Osteoblast (primary cell): Measurements from ENCODE around the gene TMEM147. TPM values are rescaled to one million over a fixed set of nuclear protein-coding genes. Genes with fewer than 3 reads are reported as not detected.
A peak's percentile ranks its signal among the peaks of the same experiment; 100 is the strongest.

Experiments used
- DNase-seq: peaks from one replicate; pipeline ENCODE4 v3.0.0; 2011; ENCODE audit warnings: low spot score, mixed read lengths; ENCODE audit not compliant: insufficient read length; ENCODE audit errors: missing footprints
- H2AFZ ChIP-seq: 2 replicates; pipeline ENCODE4 v1.6.0; 2011; ENCODE audit warnings: mild to moderate bottlenecking, low read length
- H3K27ac ChIP-seq: 2 replicates; pipeline ENCODE4 v1.5.1; 2011; ENCODE audit warnings: mild to moderate bottlenecking, low read depth, low read length, moderate library complexity
- H3K27me3 ChIP-seq: 2 replicates; pipeline ENCODE4 v1.6.0; 2012; ENCODE audit warnings: mild to moderate bottlenecking, control low read depth, inconsistent platforms, low read length, moderate library complexity; ENCODE audit not compliant: insufficient read depth
- H3K36me3 ChIP-seq: 2 replicates; pipeline ENCODE4 v1.5.1; 2011; ENCODE audit warnings: mild to moderate bottlenecking, low read length, control low read depth, moderate library complexity; ENCODE audit not compliant: insufficient read depth
- H3K4me1 ChIP-seq: 2 replicates; pipeline ENCODE4 v1.5.1; 2011; ENCODE audit warnings: mild to moderate bottlenecking, low read length, control low read depth, moderate library complexity; ENCODE audit not compliant: insufficient read depth
- H3K4me2 ChIP-seq: 2 replicates; pipeline ENCODE4 v1.6.0; 2011; ENCODE audit warnings: mild to moderate bottlenecking, low read length; ENCODE audit not compliant: insufficient read depth
- H3K4me3 ChIP-seq: fragments of 200-600 bp; sonication (generic); 3 replicates; pipeline ENCODE4 v1.5.1; 2012; ENCODE audit warnings: mild to moderate bottlenecking, low read length, inconsistent platforms; ENCODE audit not compliant: insufficient read depth
- H3K79me2 ChIP-seq: 2 replicates; pipeline ENCODE4 v1.6.0; 2012; ENCODE audit warnings: mild to moderate bottlenecking, low read length, control low read depth, inconsistent platforms; ENCODE audit not compliant: insufficient read depth
- H3K9me3 ChIP-seq: 2 replicates; pipeline ENCODE4 v1.5.1; 2011; ENCODE audit warnings: low read depth, low read length, control low read depth
- H4K20me1 ChIP-seq: 2 replicates; pipeline ENCODE4 v1.6.0; 2012; ENCODE audit warnings: mild to moderate bottlenecking, low read length, control low read depth; ENCODE audit not compliant: insufficient read depth
- total RNA-seq: library from RNA; depleted of rRNA; stranded (reverse); fragments of >200 nt; gene quantifications from 2 replicates; pipeline ENCODE4 v1.2.3, GENCODE V29; 2012
- TF ChIP-seq, protein P1 (sequence below): IDR thresholded peaks from 2 replicates; pipeline ENCODE4 v1.5.1; 2011; ENCODE audit warnings: mild to moderate bottlenecking, low read depth, low read length, moderate library complexity; ENCODE audit errors: extremely low read depth

Gene TMEM147
- total RNA-seq, 1 donor, result 98.8 TPM

DNA sequence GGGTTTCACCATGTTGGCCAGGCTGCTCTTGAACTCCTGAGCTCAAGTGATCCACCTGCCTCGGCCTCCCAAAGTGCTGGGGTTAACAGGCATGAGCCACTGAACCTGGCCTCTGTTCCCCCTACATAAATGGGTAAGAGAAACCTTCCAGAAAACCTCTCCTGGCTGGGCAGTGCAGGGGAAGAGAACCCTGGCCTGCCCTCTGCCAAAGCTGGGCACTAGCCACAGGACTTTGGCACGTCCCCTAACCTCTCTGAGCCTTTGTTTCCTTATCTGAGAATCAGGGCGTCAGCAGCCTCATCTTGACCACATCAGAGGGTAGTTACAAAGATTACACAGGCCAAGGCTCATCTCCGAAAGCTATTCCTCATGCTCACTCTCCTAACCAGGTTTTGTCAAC is 19.6 kb upstream of the TMEM147 start:
- Histone ChIP-seq H4K20me1 (no peaks in the 10 kb centered on the region), H2AFZ (no peak overlapping the region), H3K27me3 (no peaks in the 10 kb centered on the region), H3K9me3 (no peaks in the 10 kb centered on the region), H3K4me2 (no peak overlapping the region), H3K79me2 (no peaks in the 10 kb centered on the region), H3K27ac (no peak overlapping the region), H3K4me3 (no peak overlapping the region), H3K4me1 (peaks cover 9% of the 10 kb centered on the region), H3K36me3 (no peaks in the 10 kb centered on the region)
- TF ChIP-seq, protein P1, sequence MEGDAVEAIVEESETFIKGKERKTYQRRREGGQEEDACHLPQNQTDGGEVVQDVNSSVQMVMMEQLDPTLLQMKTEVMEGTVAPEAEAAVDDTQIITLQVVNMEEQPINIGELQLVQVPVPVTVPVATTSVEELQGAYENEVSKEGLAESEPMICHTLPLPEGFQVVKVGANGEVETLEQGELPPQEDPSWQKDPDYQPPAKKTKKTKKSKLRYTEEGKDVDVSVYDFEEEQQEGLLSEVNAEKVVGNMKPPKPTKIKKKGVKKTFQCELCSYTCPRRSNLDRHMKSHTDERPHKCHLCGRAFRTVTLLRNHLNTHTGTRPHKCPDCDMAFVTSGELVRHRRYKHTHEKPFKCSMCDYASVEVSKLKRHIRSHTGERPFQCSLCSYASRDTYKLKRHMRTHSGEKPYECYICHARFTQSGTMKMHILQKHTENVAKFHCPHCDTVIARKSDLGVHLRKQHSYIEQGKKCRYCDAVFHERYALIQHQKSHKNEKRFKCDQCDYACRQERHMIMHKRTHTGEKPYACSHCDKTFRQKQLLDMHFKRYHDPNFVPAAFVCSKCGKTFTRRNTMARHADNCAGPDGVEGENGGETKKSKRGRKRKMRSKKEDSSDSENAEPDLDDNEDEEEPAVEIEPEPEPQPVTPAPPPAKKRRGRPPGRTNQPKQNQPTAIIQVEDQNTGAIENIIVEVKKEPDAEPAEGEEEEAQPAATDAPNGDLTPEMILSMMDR, result no peak
- peak; percentile 82 for DNase-seq

GRCh38 chr19:35528218-35529038 is 17.0 kb upstream of the TMEM147 start, which contains the start of gene SBSN:
TSS of gene SBSN (minus strand) at chr19:35528311. CDS start at chr19:35528281, 30 bp downstream.
- Histone ChIP-seq H3K27me3 (peaks cover 4% of the 10 kb centered on the region), H3K4me3 (no peak within 1 kb of the TSS)

GRCh38 chr19:35529241-35530218 is 15.9 kb upstream of the TMEM147 start:
- Histone ChIP-seq H4K20me1 (no peaks in the 10 kb centered on the region), H3K9me3 (no peaks in the 10 kb centered on the region), H2AFZ (no peak overlapping the region), H3K36me3 (no peaks in the 10 kb centered on the region), H3K4me3 (no peak overlapping the region), H3K27ac (no peak overlapping the region), H3K27me3 (peaks cover 10% of the 10 kb centered on the region), H3K4me2 (no peak overlapping the region), H3K4me1 (peaks cover 13% of the 10 kb centered on the region), H3K79me2 (no peaks in the 10 kb centered on the region)
- peak; percentile 73 for DNase-seq
- TF ChIP-seq, protein P1, result no peak

More at GRCh38 chr19:35528218-35529038, 17.0 kb upstream of the TMEM147 start, which contains the start of gene SBSN:
- H3K4me2 ChIP-seq, result no peak within 1 kb of the TSS
- no peak within 1 kb of the TSS for H2AFZ ChIP-seq
- no peaks in the 10 kb centered on the region for H3K79me2 ChIP-seq
- DNase-seq, result peak; percentile 96
- TF ChIP-seq, protein P1, result no peak
- H3K4me1 ChIP-seq, result peaks cover 9% of the 10 kb centered on the region
- no peaks in the 10 kb centered on the region for H3K9me3 ChIP-seq
- no peaks in the 10 kb centered on the region for H4K20me1 ChIP-seq
- H3K36me3 ChIP-seq, result no peaks in the 10 kb centered on the region
- no peak within 1 kb of the TSS for H3K27ac ChIP-seq
